HG03354 (cell line): Measurements from ENCODE around the gene CALHM5.
A peak's percentile ranks its signal among the peaks of the same experiment; 100 is the strongest.

Experiments
- ATAC-seq: cut with Tn5 transposase; IDR thresholded peaks from one replicate; pipeline ENCODE4 v1.9.1; 2021; ENCODE audit warnings: mild to moderate bottlenecking; ENCODE audit not compliant: unreplicated experiment, poor library complexity, severe bottlenecking

The CALHM5 gene

DNA sequence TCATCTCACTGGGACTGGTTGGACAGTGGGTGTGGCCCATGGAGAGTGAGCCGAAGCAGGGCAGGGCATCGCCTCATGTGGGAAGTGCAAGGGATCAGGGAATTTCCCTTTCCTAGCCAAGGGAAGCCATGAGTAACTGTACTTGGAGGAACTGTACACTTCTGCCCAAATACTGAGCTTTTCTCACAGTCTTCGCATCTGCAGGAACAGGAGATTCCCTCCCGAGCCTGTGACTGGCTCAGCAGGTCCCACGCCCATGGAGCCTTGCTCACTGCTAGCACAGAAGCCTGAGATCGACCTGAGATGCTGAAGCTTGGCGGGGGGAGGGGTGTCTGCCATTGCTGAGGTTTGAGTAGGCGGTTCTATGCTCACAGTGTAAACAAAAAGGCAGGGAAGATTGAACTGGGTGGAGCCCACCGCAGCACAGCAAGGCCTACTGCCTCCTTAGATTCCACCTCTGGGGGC, 10.4 kb upstream of the CALHM5 start:
- ATAC-seq, result no peak

DNA sequence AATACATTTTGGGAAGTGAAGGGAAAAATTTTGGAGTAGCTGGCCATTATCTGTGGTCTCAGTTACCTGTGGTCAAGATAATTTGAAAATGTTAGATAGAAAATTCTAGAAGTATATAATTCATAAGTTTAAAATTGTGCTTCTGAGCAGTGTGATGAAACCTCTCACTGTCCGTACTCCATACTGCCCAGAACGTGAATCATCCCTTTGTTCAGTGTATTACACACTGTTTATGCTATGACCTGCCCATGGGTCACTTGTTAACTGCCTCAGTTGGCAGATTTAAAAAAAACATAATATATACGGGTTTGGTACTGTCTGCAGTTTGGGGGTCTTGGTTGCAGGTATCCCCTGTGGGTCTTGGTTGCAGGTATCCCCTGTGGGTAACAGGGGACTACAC, 4.1 kb upstream of the CALHM5 start:
- ATAC-seq, result no peak

GRCh38 chr6:116508527-116508926, 2.9 kb upstream of the CALHM5 start:
- ATAC-seq, result no peak

- peak; percentile 72 for ATAC-seq
These were observed 696 bp downstream of the CALHM5 start for GRCh38 chr6:116512111-116512559.

DNA sequence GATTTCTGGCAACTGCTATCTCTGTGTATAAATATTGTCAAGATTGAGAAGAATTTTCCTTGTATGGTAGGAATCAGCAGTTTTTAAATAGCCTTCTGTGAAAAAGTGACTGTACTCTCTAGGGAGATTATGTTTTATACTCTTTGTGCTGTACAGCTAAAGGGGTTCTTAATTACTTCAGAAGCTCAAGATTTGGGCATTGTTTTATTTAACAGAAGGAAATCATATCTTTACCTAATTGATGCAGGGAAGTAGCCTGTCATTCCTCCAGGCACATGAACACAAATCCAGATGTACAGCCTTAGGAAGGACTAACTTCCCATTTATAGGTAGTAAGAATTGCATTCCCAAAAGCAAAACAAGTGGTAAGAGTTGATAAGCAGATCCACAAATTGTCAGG, 1.3 kb downstream of the CALHM5 start:
- ATAC-seq, result no peak

DNA sequence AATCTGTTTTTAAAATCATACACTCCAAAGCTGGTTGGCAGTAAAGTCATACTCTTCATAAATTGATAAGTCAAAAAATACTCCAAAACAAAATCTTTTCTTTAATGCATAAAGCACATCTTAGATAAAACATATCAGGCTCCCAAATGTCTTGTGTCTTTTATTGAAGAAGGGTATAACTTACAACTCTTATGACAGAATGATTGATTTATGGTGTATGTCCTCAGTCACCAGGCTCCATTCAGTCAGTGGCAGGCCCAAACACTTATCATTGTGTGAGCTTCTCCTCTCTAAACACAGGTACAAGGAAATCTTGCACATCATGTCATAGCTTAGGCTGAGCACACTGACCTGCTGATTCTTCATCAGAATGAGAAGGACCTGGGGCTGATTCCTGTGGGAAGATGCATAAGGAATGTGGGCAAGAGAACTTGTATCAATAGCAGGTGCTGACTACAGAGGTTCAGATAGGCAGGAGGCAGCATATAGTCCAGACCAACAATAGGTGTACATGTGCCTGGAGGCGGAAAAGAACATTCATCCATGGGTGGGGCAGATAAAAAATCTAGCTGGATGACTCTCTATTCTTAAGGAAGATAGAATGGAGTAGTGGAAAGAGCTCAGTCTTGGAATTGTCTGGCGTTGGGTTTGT, 1.9 kb downstream of the CALHM5 start:
- no peak for ATAC-seq

DNA sequence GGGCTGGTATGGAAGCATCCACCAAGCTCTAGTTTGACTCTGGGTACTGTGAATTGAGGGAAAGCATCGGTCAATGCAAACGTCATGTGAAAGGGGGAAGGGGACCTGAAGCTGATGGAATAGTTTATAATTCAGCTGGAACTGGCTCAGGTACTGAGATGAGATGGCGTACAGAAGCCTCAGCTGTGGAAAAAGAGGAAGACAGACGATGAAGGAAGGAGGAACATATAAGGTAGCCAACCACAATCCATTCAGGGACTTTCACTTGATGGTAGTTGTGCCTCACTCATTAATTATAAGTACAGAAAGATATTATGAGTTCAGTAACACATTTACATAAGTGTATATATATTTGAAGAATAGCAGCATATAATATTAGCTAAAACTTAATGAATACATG, 2.7 kb downstream of the CALHM5 start:
- ATAC-seq, result no peak

DNA sequence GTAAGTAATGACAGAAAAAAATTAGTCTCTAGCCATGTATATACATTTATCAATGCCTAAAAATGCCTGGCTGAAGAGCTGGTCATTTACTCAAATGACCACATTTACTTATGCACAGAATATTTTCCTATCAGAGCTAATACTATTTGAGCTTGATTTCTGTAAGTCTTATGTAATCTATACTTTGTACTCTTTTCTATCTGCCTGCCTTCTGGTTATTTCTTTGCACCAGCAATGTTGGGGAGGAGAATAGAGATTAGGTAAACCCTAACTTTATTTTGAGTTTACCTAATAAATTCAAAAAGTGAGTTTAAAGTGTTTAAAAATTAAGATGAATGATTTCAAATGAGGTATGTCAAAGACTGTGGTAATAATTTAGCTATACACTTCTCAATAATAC, 3.7 kb downstream of the CALHM5 start:
- no peak for ATAC-seq

DNA sequence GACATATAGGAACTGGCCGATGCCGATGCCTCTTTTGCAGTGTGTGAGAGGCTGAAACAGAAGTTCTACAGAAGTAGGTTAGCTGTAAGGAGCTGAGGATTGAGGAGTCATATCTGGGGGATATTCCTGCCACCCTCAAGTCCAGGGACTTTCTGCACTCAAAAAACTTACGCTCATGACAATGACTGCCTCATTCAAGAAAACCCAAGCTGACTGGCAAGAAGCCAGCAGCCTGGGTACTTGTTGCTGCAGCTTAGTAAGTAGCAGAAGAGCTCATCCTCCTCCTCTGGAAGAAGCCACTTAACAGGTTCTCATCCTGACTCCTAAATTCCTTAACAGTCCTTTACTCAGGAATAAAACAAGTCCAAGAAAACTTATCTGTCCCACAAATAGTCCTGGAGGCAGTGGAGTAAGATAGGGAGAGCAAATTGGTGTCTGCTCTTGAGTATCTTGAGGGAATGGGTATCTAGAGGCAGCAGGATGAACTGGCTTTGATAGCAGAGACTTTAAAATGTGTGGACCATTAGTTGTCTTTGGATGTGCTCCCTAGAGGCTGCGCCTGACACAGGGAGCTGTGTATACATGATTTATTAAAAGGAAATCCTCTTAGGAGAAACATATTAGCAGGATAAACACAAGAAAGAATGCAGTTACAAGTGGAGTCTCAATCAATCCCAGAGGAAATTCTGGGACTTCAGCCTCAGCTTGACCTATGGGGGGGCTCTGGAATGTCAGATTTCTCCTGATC, 7.4 kb downstream of the CALHM5 start:
- ATAC-seq, result no peak

- ATAC-seq, result no peak
These were observed 11.5 kb downstream of the CALHM5 start for GRCh38 chr6:116522896-116523295.

DNA sequence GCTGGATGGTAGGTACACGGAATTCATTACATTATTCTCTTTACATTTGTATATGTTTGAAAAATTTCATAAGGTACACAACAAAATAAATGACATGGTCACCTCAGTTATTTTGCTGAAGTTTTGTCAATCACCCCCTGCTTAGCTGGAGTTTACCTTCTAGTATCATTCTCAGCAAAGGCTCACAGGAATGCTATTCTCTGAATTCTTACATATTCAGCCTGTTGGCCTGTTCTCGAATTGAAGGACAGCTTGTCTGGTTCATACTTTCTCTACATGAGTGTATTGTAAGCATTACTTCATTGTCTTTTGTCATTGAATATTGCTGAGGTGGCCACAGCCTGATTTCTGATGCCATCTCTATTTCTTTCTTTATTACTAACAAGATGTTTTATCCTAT, 12.8 kb downstream of the CALHM5 start:
- no peak for ATAC-seq

DNA sequence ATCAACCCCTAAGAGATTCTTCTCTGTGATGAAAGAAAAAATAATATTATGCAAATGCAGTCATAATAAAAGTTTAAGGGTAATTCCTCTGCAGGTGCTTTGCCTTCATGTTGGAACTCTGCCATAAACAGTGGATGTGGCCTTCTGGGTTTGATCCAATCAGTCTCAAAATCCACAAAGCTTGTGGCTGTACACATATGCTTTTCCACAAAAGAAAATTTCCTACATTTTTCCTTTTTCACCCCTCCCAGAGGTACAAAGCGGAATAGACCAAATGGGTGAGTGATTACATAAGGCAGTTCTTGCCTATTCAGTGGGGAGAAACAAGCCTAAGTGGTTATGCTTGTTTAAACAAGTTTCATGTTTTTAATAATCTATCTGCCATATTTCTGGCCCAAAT, 16.7 kb downstream of the CALHM5 start:
- ATAC-seq, result no peak

DNA sequence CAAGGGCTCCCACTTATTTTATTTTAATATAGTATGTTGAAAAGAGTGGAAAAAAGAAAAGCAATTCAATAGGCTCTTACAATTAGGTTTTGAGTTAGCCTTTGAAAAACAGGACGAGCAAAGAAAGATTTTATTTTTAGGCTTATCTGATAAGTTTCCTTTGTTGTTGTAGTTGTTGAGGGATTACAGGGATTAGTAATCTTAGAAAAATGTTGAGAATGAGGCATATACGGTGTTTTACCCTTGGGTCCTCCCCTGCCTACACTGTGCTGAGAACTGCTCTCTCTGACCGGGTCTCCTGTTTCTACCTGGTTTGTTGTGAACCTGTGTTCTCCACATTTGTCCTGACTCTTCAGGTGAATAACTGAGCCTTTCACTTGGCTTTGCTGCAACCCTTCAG, 17.3 kb downstream of the CALHM5 start:
- no peak for ATAC-seq

DNA sequence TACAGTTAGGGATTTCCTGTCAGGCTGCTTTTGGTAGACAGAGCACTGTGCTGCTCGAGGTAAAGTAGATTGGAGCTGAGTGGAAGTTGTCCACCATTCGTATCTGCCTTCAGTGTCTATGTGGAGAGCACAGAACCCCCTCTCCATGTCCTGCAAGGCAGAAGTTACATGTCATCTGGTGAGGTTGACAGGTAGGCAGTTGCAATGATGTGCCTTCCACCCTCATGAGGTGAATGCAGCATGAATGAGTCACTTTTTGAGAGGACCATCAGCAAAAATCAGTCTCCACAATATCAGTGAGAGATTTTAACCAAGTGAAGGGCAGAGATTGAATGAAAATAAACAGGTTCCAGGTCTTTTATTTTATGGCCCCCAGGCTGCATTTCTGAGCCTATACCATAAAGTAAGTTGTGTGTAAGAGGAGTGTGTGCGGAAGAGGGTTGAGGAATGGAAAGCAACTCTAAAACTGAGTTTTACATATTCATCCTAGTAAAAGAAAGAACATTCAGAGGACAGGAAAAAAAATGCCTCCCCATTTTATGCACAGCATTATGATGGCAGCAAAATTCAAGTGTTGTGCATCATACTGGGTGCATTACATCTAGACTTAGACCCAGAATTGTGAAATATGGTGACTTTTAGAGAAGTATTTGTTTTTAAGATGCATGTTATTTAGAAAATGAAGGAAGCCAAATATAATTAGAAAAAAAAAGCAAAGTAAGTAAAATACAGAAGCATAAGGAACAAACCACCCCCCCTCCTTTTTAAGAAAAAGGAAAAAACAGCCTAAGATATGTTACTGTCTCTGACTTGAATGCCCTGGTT, 18.2 kb downstream of the CALHM5 start:
- no peak for ATAC-seq

DNA sequence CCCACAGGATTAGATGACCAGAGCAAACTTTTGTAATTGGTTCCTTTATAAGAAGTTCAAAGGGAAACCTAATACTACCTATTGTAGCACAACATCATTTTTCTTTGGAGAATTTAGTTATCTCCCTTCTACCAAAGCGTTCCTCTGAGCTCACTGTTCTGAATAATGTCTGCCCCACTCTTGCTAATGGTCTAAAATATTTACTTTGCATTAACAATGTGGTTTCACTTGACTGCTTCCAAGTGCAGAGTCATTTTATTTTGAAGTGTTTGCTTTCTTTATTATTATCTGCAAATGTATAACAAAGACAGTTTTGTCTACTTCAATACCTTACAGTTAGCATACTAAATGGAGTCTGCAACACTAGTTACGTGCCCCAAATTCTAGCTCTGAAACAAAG, 19.0 kb downstream of the CALHM5 start:
- no peak for ATAC-seq

DNA sequence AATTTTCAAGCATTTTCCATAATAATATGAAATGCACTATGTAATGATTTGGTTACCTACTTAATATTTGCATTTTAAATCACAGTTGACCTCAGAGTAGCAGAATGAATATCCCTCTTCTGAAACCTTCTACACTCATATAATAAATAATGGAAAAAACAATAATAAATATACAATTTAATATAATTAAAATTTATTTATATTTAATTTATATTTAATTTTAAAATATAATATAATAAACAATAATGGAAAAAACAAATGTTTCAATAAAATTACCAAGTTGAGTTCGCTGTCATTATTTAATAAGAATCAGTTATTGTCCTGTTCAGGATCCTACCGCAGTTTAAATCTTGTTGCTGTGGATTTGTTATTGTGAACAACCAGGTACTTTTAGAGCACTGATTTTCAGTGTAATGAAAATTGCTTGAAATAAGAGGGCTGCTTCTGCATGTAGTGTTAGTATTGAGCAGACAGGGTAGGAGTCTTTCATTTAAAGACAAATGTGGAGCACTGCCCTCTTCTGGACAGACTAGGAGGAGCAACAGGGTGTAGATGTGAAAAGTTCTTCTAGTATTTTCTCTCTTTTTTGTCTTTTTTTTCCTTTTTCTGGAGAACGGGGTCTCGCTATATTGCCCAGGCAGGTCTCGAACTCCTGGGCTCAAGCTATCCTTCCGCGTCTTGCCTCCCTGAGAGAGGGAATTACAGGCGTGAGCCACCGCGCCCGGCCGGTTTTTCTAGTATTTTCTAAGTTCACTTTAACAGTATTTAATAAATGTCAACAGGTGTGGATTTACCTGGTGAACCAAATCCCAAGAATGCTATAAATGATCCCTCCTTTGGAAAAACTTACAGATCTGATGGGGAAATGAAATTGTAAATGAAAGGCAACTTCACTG, 20.5 kb downstream of the CALHM5 start:
- peak; percentile 82 for ATAC-seq

GRCh38 chr6:116533233-116533957, 22.0 kb downstream of the CALHM5 start:
- ATAC-seq, result no peak

- no peak for ATAC-seq
These were observed 23.7 kb downstream of the CALHM5 start for GRCh38 chr6:116535109-116535508.

DNA sequence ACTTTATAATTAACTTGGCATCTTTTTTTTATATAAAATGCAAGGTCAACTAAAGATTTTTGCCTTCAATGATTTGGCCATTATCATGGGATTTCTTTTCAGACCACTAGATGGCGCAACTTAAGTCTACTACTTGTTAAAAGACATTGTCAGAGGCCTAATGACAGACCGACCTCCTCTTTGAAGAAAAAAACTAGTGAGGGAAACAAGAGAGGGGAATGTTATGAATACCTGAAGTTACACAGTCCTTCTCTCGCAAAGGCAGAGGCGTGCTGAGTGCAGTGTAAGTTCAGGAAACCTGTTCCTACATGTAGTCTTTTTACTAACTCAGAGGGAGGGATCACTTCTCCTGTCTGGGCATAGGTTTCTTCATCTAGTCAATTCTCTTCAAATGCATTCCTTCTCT, 24.8 kb downstream of the CALHM5 start:
- ATAC-seq, result peak; percentile 64
